Testis (tissue), 5 donors: Measurements from ENCODE around the gene POLR3A. TPM values are rescaled to one million over a fixed set of nuclear protein-coding genes. Genes with fewer than 3 reads are reported as not detected.
"Not testable (repeated sequence)": the region's sequence is repeated elsewhere in the genome, so short reads cannot be mapped to it uniquely, and the experiment has no call there.

Experiments used
- DNase-seq: peaks from one replicate; pipeline ENCODE4 v3.0.0-alpha.2; 2019
- H3K27ac ChIP-seq, 2 donors: fragments of 200-600 bp; sonication (generic); one replicate each; pipeline ENCODE4 v1.5.1; 2019
- H3K27me3 ChIP-seq: fragments of 200-600 bp; sonication (generic); one replicate; pipeline ENCODE4 v1.5.1; 2019
- H3K36me3 ChIP-seq: fragments of 200-600 bp; sonication (generic); one replicate; pipeline ENCODE4 v1.5.1; 2017; ENCODE audit warnings: low read depth; ENCODE audit errors: missing control alignments
- H3K4me1 ChIP-seq: fragments of 200-600 bp; sonication (generic); one replicate; pipeline ENCODE4 v1.5.1; 2019
- H3K4me3 ChIP-seq, 2 donors: fragments of 200-600 bp; sonication (generic); one replicate each; pipeline ENCODE4 v1.5.1; 2017 to 2019
- H3K9me3 ChIP-seq: fragments of 200-600 bp; sonication (generic); one replicate; pipeline ENCODE4 v1.5.1; 2017
- CTCF ChIP-seq, 3 experiments: fragments of 450-650 bp in 2 of 3; fragments of 200-600 bp in 1 of 3; sonication (generic) in 1 of 3; IDR thresholded peaks; one replicate each; pipeline ENCODE4 v1.5.1; 2016 to 2019; ENCODE audit warnings: antibody characterized with exemption in 3 of 3, mild to moderate bottlenecking in 2 of 3, moderate library complexity in 1 of 3
- POLR2A ChIP-seq: fragments of 450-650 bp; IDR thresholded peaks from one replicate; pipeline ENCODE4 v1.6.1; 2017; ENCODE audit warnings: antibody characterized with exemption, mild to moderate bottlenecking, moderate library complexity
- WGBS, 2 donors: methylation state at CpG; one replicate each; pipeline ENCODE4 v1.1.5; 2018; 5-methylcytosine and 5-hydroxymethylcytosine counted together
- intact Hi-C: fragments of 100-400 bp; cut with DNase I; formaldehyde crosslinking; loops from one replicate; pipeline ENCODE4 v1.15.1; 2023; ENCODE audit warnings: low total_unique reads
- long read RNA-seq, 2 donors: transcript quantifications; one replicate each; lab custom pipeline, GENCODE V29; 2026
- polyA plus RNA-seq: library from polyadenylated mRNA; stranded (reverse); fragments of 350-450 nt; fragmentation: Illumina TruSeq; extraction: RNeasy Lipid Tissue Mini Kit (QIAGEN cat#74804); gene quantifications from one replicate; pipeline ENCODE4 v1.2.3, GENCODE V29; 2014; ENCODE audit warnings: low read depth, low replicate concordance; ENCODE audit not compliant: insufficient read depth
- total RNA-seq, 2 donors: library from RNA; depleted of rRNA; stranded (reverse); fragments of >200 nt; gene quantifications; one replicate each; pipeline ENCODE4 v1.2.3, GENCODE V29; 2016

POLR3A gene
- 10 to 100 TPM; 20.9 to 23.0 TPM for total RNA-seq
- 16.1 TPM for polyA plus RNA-seq
- long read RNA-seq, donor 1, full-length matches to known transcripts: 3 of 7,650 reads
- long read RNA-seq, donor 1, partial matches to known transcripts: 6,554 of 7,650 reads
- long read RNA-seq, donor 1, other reads (novel, unspliced or antisense): 1,093 of 7,650 reads
- long read RNA-seq, donor 2, full-length matches to known transcripts: 1 of 5,027 reads
- long read RNA-seq, donor 2, partial matches to known transcripts: 3,973 of 5,027 reads
- long read RNA-seq, donor 2, other reads (novel, unspliced or antisense): 1,053 of 5,027 reads

DNA sequence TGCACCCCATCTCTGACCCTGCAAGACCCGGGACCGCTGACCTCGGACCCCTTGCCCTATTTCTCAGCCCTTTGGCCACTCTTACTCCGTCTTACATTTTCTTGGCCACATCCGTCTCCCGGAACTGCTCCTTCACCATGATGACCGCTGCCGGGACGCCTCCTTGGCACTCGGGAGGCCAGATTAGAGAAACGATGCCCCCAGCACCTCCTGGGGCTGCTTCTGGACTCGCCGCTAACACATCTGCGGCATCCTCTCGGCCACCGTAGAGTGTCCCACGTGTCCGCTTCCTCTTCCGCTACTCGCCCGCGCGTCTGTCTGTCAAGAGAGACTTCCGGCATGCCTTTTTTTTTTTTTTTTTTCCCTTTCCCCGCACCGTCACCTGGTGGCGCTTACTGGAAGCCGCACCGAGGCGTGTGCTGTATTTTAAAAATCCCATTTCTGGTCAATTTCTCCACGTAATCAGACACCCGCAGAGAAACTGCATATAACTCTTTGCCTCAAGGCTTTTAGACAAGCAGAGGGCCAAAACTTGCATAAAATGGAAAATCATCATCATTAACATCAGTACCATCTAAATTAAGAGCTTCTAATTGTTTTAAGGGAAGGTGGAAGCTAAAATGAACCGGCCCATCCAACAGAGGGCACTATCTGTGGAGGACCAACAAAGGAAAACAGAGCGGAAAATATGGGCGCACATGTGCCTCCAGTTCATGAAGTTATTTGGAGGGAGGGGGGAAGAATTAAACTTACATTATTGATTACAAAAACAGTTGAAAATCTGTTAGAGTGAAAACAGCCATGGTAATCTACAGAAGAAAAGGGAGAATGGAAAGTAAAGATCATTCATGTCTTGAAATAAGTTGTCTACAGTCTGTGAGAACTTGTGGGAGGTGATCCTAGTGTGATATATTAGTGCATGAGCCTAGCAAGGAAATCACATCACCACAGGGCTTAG lies at the start of gene POLR3A:
Gene POLR3A, minus strand, starts transcription at position 247 of the 958 bp plus-strand sequence. Its CDS starts 108 bp downstream, at position 139.
- peak; percentile 86 to 89 (median 88) for TF ChIP-seq CTCF (IDR thresholded peaks at IDR 0.05)
- no peak for TF ChIP-seq POLR2A
- Histone ChIP-seq H3K4me1 (peaks cover 9% of the 10 kb centered on the region), H3K27me3 (no peaks in the 10 kb centered on the region), H3K9me3 (no peaks in the 10 kb centered on the region), H3K27ac (peak within 1 kb of the TSS; percentile 60 to 71), H3K4me3 (peak within 1 kb of the TSS; percentile 87 to 96), H3K36me3 (no peaks in the 10 kb centered on the region)
- intact Hi-C loops: loop anchor here (10.0 kb wide), 1 partner anchor 185 kb away; no protein-coding TSS in a partner anchor
- WGBS, 2 donors: 0% methylated on average over 35 of the region's 35 CpGs
- DNase-seq: peak; percentile 96

GRCh38 chr10:78078539-78079330 lies 49.4 kb upstream of the POLR3A start:
- intact Hi-C loops: no loop called here
- Histone ChIP-seq H3K27me3 (no peaks in the 10 kb centered on the region), H3K36me3 (no peaks in the 10 kb centered on the region), H3K9me3 (no peaks in the 10 kb centered on the region), H3K4me1 (no peaks in the 10 kb centered on the region), H3K27ac (no peak overlapping the region), H3K4me3 (no peak overlapping the region)
- no peak for TF ChIP-seq CTCF (IDR thresholded peaks at IDR 0.05)
- TF ChIP-seq POLR2A: no peak
- no peak for DNase-seq
- WGBS, 2 donors: 86 to 88% methylated on average over 4 of the region's 4 CpGs

DNA sequence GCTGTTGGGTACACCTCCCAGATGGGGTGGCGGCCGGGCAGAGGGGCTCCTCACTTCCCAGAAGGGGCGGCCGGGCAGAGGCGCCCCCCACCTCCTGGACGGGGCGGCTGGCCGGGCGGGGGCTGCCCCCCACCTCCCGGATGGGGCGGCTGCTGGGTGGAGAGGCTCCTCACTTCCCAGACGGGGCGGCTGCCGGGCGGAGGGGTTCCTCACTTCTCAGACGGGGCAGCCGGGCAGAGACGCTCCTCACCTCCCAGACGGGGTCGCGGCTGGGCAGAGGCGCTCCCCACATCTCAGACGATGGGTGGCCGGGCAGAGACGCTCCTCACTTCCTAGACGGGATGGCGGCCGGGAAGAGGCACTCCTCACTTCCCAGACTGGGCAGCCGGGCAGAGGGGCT lies 46.5 kb upstream of the POLR3A start:
- 76 to 78% methylated on average over 3 to 15 of the region's 29 CpGs for WGBS, 2 donors
- H3K9me3 ChIP-seq, H3K4me3 ChIP-seq, H3K4me1 ChIP-seq, H3K27ac ChIP-seq, intact Hi-C loops, DNase-seq, H3K27me3 ChIP-seq, H3K36me3 ChIP-seq: not testable (repeated sequence)

- H3K36me3 ChIP-seq: no peaks in the 10 kb centered on the region
- no peaks in the 10 kb centered on the region for H3K4me1 ChIP-seq
- no peak overlapping the region for H3K4me3 ChIP-seq
- H3K9me3 ChIP-seq: no peaks in the 10 kb centered on the region
- TF ChIP-seq POLR2A (no peak), CTCF (IDR thresholded peaks at IDR 0.05) (no peak)
- intact Hi-C loops: no loop called here
- DNase-seq: no peak
- H3K27me3 ChIP-seq: no peaks in the 10 kb centered on the region
- H3K27ac ChIP-seq: no peak overlapping the region
These were observed 43.2 kb upstream of the POLR3A start for GRCh38 chr10:78072504-78072903.

DNA sequence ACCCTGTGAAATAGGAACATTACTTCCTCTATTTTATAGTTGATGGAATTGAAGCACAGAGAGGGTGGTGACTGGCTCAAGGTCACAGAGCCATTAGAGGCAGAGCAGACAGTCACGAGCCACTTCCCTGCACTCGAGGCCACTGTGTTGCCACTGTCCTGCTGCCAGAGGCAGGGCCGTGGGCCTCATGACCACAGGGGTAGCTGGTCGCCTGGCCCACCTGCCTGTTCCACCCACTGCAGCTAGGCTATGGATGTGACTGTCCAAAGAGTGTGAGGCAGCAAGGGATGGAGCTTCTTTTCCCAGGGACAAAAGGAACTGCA lies 42.5 kb upstream of the POLR3A start:
- no peaks in the 10 kb centered on the region for H3K36me3 ChIP-seq
- DNase-seq: no peak
- H3K9me3 ChIP-seq: no peaks in the 10 kb centered on the region
- intact Hi-C loops: no loop called here
- no peak overlapping the region for H3K4me3 ChIP-seq
- no peaks in the 10 kb centered on the region for H3K27me3 ChIP-seq
- 78 to 79% methylated on average over 4 of the region's 4 CpGs for WGBS, 2 donors
- H3K4me1 ChIP-seq: no peaks in the 10 kb centered on the region
- no peak overlapping the region for H3K27ac ChIP-seq
- TF ChIP-seq POLR2A: no peak
- no peak for TF ChIP-seq CTCF (IDR thresholded peaks at IDR 0.05)
